Osteoblast (primary cell): ENCODE measurements around the gene UTF1. TPM values are rescaled to one million over a fixed set of nuclear protein-coding genes. Genes with fewer than 3 reads are reported as not detected.

Source experiments
- DNase-seq: peaks from one replicate; pipeline ENCODE4 v3.0.0; 2011; ENCODE audit warnings: low spot score, mixed read lengths; ENCODE audit not compliant: insufficient read length; ENCODE audit errors: missing footprints
- H2AFZ ChIP-seq: 2 replicates; pipeline ENCODE4 v1.6.0; 2011; ENCODE audit warnings: mild to moderate bottlenecking, low read length
- H3K27ac ChIP-seq: 2 replicates; pipeline ENCODE4 v1.5.1; 2011; ENCODE audit warnings: mild to moderate bottlenecking, low read depth, low read length, moderate library complexity
- H3K27me3 ChIP-seq: 2 replicates; pipeline ENCODE4 v1.6.0; 2012; ENCODE audit warnings: mild to moderate bottlenecking, control low read depth, inconsistent platforms, low read length, moderate library complexity; ENCODE audit not compliant: insufficient read depth
- H3K36me3 ChIP-seq: 2 replicates; pipeline ENCODE4 v1.5.1; 2011; ENCODE audit warnings: mild to moderate bottlenecking, low read length, control low read depth, moderate library complexity; ENCODE audit not compliant: insufficient read depth
- H3K4me1 ChIP-seq: 2 replicates; pipeline ENCODE4 v1.5.1; 2011; ENCODE audit warnings: mild to moderate bottlenecking, low read length, control low read depth, moderate library complexity; ENCODE audit not compliant: insufficient read depth
- H3K4me2 ChIP-seq: 2 replicates; pipeline ENCODE4 v1.6.0; 2011; ENCODE audit warnings: mild to moderate bottlenecking, low read length; ENCODE audit not compliant: insufficient read depth
- H3K4me3 ChIP-seq: fragments of 200-600 bp; sonication (generic); 3 replicates; pipeline ENCODE4 v1.5.1; 2012; ENCODE audit warnings: mild to moderate bottlenecking, low read length, inconsistent platforms; ENCODE audit not compliant: insufficient read depth
- H3K79me2 ChIP-seq: 2 replicates; pipeline ENCODE4 v1.6.0; 2012; ENCODE audit warnings: mild to moderate bottlenecking, low read length, control low read depth, inconsistent platforms; ENCODE audit not compliant: insufficient read depth
- H3K9me3 ChIP-seq: 2 replicates; pipeline ENCODE4 v1.5.1; 2011; ENCODE audit warnings: low read depth, low read length, control low read depth
- H4K20me1 ChIP-seq: 2 replicates; pipeline ENCODE4 v1.6.0; 2012; ENCODE audit warnings: mild to moderate bottlenecking, low read length, control low read depth; ENCODE audit not compliant: insufficient read depth
- total RNA-seq: library from RNA; depleted of rRNA; stranded (reverse); fragments of >200 nt; gene quantifications from 2 replicates; pipeline ENCODE4 v1.2.3, GENCODE V29; 2012
- TF ChIP-seq, protein P1 (sequence below): IDR thresholded peaks from 2 replicates; pipeline ENCODE4 v1.5.1; 2011; ENCODE audit warnings: mild to moderate bottlenecking, low read depth, low read length, moderate library complexity; ENCODE audit errors: extremely low read depth

The UTF1 gene
- total RNA-seq, 1 donor = not detected

DNA sequence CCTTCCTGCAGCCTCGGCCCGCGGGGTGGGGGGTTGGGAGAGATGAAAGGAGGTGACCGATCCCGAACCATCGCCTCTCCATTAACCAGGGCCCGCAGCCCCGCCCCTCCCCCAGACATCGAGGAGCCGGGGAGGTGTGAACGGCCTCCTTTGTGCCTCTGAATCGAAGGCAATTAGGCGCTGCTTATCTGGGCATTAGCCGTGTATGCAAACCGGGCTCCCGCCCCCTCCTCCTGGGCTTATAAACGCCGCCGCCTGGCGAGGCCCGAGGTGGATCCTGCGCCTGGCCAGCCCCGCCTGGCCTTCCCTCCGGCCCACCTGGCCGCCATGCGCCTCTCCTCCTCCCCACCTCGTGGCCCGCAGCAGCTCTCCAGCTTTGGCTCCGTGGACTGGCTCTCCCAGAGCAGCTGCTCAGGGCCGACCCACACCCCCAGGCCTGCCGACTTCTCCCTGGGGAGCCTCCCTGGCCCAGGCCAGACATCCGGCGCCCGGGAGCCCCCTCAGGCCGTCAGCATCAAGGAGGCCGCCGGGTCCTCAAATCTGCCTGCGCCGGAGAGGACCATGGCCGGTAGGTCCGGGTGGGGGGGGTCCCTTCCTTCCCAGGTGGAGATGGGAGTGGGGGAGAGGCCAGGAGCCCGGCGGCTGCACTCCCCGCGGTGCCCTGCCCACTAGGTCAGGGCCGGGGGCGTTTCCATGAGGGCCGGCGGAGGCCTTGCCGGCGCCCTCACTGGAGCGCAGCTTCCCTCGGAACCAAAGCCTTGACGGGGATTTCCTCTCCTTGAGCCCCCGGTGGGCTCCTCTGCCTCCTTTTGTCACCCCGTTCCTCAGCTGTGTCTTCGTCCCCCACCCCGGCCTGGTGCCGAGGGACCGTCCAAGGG is 7.8 kb downstream of the UTF1 start, which contains the start of gene VENTX:
TSS of gene VENTX (plus strand) at position 268 of the 878 bp plus-strand sequence. CDS start at position 328, 60 bp downstream.
- Histone ChIP-seq H3K27ac (no peak within 1 kb of the TSS), H3K36me3 (no peaks in the 10 kb centered on the region), H3K9me3 (no peaks in the 10 kb centered on the region), H2AFZ (no peak within 1 kb of the TSS), H3K4me2 (no peak within 1 kb of the TSS), H3K27me3 (peaks cover 66% of the 10 kb centered on the region), H3K4me3 (no peak within 1 kb of the TSS), H3K79me2 (no peaks in the 10 kb centered on the region), H3K4me1 (no peaks in the 10 kb centered on the region), H4K20me1 (no peaks in the 10 kb centered on the region)
- no peak for DNase-seq
- TF ChIP-seq, protein P1, sequence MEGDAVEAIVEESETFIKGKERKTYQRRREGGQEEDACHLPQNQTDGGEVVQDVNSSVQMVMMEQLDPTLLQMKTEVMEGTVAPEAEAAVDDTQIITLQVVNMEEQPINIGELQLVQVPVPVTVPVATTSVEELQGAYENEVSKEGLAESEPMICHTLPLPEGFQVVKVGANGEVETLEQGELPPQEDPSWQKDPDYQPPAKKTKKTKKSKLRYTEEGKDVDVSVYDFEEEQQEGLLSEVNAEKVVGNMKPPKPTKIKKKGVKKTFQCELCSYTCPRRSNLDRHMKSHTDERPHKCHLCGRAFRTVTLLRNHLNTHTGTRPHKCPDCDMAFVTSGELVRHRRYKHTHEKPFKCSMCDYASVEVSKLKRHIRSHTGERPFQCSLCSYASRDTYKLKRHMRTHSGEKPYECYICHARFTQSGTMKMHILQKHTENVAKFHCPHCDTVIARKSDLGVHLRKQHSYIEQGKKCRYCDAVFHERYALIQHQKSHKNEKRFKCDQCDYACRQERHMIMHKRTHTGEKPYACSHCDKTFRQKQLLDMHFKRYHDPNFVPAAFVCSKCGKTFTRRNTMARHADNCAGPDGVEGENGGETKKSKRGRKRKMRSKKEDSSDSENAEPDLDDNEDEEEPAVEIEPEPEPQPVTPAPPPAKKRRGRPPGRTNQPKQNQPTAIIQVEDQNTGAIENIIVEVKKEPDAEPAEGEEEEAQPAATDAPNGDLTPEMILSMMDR = no peak

DNA sequence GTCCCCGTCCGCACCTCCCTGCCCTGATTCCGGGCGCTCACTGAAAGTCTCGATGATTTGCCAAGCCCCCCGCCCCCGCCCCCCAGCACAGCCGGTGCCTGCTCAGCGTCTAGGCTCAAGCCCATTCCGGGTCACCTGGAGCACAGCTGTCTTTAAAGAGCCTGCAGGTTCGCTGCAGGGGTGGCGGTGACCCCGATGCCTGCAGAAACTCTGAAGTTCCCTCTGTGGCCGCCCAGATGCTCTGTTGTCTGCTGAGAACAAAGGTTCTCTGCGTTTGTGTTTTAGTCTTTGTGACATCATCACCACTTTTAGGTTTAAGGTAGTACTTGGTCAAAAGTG is 8.4 kb downstream of the UTF1 start:
- H3K4me1 ChIP-seq = no peaks in the 10 kb centered on the region
- TF ChIP-seq, protein P1 = no peak
- H3K9me3 ChIP-seq = no peaks in the 10 kb centered on the region
- no peaks in the 10 kb centered on the region for H3K36me3 ChIP-seq
- H3K27ac ChIP-seq = no peak overlapping the region
- H3K79me2 ChIP-seq = no peaks in the 10 kb centered on the region
- H3K27me3 ChIP-seq = peaks cover 66% of the 10 kb centered on the region
- DNase-seq = no peak
- H2AFZ ChIP-seq = no peak overlapping the region
- no peak overlapping the region for H3K4me3 ChIP-seq
- H4K20me1 ChIP-seq = no peaks in the 10 kb centered on the region
- no peak overlapping the region for H3K4me2 ChIP-seq

DNA sequence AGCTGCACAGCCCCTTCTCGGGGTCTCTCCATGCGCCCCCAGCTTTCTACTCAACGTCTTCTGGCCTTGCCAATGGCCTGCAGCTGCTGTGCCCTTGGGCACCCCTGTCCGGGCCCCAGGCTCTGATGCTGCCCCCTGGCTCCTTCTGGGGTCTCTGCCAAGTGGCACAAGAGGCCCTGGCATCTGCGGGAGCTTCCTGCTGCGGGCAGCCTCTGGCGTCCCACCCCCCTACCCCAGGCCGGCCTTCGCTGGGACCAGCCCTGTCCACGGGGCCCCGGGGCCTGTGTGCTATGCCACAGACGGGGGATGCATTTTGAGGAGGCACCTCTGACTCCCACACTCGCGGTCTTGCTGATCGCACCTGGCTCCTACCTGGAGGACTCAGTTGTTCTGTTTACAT is 10.0 kb downstream of the UTF1 start:
- H3K9me3 ChIP-seq = no peaks in the 10 kb centered on the region
- H3K4me2 ChIP-seq = no peak overlapping the region
- no peaks in the 10 kb centered on the region for H3K79me2 ChIP-seq
- TF ChIP-seq, protein P1 = no peak
- H3K27ac ChIP-seq = no peak overlapping the region
- no peak for DNase-seq
- no peaks in the 10 kb centered on the region for H3K36me3 ChIP-seq
- H3K4me1 ChIP-seq = no peaks in the 10 kb centered on the region
- H3K4me3 ChIP-seq = no peak overlapping the region
- H4K20me1 ChIP-seq = no peaks in the 10 kb centered on the region
- no peak overlapping the region for H2AFZ ChIP-seq
- peaks cover 69% of the 10 kb centered on the region for H3K27me3 ChIP-seq

DNA sequence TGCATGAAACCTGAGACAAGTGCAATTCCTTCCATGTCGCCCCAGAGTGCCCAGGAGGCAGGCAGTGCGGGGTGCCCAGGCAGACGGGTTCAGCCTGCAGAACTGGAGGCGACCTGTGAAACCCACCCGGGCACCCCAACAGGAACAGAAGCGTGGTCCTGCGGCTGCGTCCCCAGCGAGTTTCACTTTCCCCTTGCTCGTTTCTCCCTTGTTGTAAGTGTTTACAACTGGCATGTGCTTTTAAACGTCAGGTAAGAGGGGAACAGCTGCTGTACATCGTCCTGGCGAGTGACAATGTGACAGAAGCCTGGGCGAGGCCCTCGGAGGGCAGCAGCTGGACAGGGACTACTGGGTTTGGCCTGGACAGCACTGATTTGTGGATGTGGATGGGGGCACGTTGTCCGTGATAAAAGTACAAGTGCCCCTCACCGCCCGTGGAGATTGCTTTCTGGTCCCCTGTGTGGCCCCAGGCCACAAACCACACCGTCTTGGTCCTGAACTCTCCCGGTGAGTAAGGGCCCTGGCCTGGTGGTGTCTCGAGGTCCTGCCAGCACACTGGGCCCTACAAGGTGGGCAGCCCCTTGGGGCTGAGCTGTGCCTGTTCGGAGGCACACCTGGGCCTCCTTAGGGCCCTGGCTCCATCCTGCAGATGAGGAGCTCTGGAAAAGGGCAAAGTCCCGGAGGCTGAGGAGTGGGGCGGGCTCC is 11.6 kb downstream of the UTF1 start:
- TF ChIP-seq, protein P1 = no peak
- peaks cover 67% of the 10 kb centered on the region for H3K27me3 ChIP-seq

More for the DNA sequence above, 11.6 kb downstream of the UTF1 start:
- no peak overlapping the region for H3K27ac ChIP-seq
- H3K79me2 ChIP-seq = no peaks in the 10 kb centered on the region
- no peak overlapping the region for H2AFZ ChIP-seq
- DNase-seq = no peak
- H3K4me3 ChIP-seq = no peak overlapping the region
- no peaks in the 10 kb centered on the region for H3K4me1 ChIP-seq
- H4K20me1 ChIP-seq = no peaks in the 10 kb centered on the region
- H3K9me3 ChIP-seq = no peaks in the 10 kb centered on the region
- no peaks in the 10 kb centered on the region for H3K36me3 ChIP-seq
- H3K4me2 ChIP-seq = no peak overlapping the region
